Testis (tissue), 2 donors: ENCODE data around the gene FDXR.

Source experiments
- POLR2A ChIP-seq: fragments of 450-650 bp; IDR thresholded peaks from one replicate; pipeline ENCODE4 v1.6.1; 2017; ENCODE audit warnings: antibody characterized with exemption, mild to moderate bottlenecking, moderate library complexity
- TF ChIP-seq, protein P1 (sequence below), 3 experiments: fragments of 450-650 bp in 2 of 3; fragments of 200-600 bp in 1 of 3; sonication (generic) in 1 of 3; IDR thresholded peaks; one replicate each; pipeline ENCODE4 v1.5.1; 2016 to 2019; ENCODE audit warnings: antibody characterized with exemption in 3 of 3, mild to moderate bottlenecking in 2 of 3, moderate library complexity in 1 of 3

- TF ChIP-seq, protein P1, sequence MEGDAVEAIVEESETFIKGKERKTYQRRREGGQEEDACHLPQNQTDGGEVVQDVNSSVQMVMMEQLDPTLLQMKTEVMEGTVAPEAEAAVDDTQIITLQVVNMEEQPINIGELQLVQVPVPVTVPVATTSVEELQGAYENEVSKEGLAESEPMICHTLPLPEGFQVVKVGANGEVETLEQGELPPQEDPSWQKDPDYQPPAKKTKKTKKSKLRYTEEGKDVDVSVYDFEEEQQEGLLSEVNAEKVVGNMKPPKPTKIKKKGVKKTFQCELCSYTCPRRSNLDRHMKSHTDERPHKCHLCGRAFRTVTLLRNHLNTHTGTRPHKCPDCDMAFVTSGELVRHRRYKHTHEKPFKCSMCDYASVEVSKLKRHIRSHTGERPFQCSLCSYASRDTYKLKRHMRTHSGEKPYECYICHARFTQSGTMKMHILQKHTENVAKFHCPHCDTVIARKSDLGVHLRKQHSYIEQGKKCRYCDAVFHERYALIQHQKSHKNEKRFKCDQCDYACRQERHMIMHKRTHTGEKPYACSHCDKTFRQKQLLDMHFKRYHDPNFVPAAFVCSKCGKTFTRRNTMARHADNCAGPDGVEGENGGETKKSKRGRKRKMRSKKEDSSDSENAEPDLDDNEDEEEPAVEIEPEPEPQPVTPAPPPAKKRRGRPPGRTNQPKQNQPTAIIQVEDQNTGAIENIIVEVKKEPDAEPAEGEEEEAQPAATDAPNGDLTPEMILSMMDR (IDR thresholded peaks at IDR 0.05), result no peak
- TF ChIP-seq POLR2A, result no peak
Observed at GRCh38 chr17:74875977-74876593, 3.3 kb upstream of the FDXR start.
